H1 (cell line): Measurements from ENCODE around the gene SLCO4A1. TPM values are rescaled to one million over a fixed set of nuclear protein-coding genes. Genes with fewer than 3 reads are reported as not detected.

Experiments used
- CTCF ChIA-PET: fragments of 300-600 bp; sonication (Branson Sonifier 250); formaldehyde crosslinking; loops from one replicate; lab custom pipeline; 2021; ENCODE audit not compliant: partially characterized antibody; lab: Charles Lee
- POLR2A ChIA-PET: fragments of 300-600 bp; sonication (Branson Sonifier 250); formaldehyde crosslinking; loops from one replicate; lab custom pipeline; 2021; ENCODE audit warnings: inconsistent platforms; ENCODE audit not compliant: partially characterized antibody; lab: Charles Lee
- DNase-seq, 2 experiments: peaks; one replicate each; pipeline versions ENCODE4 v3.0.0 to v3.0.0-alpha.2; 2010 to 2022; ENCODE audit warnings: low spot score in 2 of 2, low read depth in 1 of 2, mixed read lengths in 1 of 2
- FAIRE-seq: peaks from 2 replicates; lab custom pipeline; 2011; peaks lifted over from hg19 to GRCh38; lab: Jason Lieb, UNC
- H2AFZ ChIP-seq: 2 replicates; pipeline ENCODE4 v1.8.1; 2012; ENCODE audit warnings: low read length, inconsistent platforms
- H2AK5ac ChIP-seq: 2 replicates; pipeline ENCODE4 v1.6.1; 2013; ENCODE audit warnings: low read depth, low read length
- H2BK120ac ChIP-seq: replicated peaks from 2 replicates; pipeline ENCODE3; 2013; ENCODE audit warnings: low read depth, low read length, inconsistent platforms
- H2BK12ac ChIP-seq: 2 replicates; pipeline ENCODE4 v1.6.1; 2013; ENCODE audit warnings: low read depth, low read length
- H2BK15ac ChIP-seq: 2 replicates; pipeline ENCODE4 v1.6.1; 2013; ENCODE audit warnings: low read length
- H2BK20ac ChIP-seq: 2 replicates; pipeline ENCODE4 v1.6.1; 2013; ENCODE audit warnings: low read length
- H2BK5ac ChIP-seq: 2 replicates; pipeline ENCODE4 v1.6.1; 2013; ENCODE audit warnings: low read depth, low read length
- H3K14ac ChIP-seq: 2 replicates; pipeline ENCODE4 v1.6.1; 2013; ENCODE audit warnings: inconsistent platforms; ENCODE audit not compliant: insufficient read length
- H3K18ac ChIP-seq: 2 replicates; pipeline ENCODE4 v1.6.1; 2013; ENCODE audit warnings: low read length; ENCODE audit errors: extremely low read depth
- H3K23ac ChIP-seq: 2 replicates; pipeline ENCODE4 v1.6.1; 2013; ENCODE audit warnings: inconsistent platforms; ENCODE audit not compliant: insufficient read length
- H3K23me2 ChIP-seq: 2 replicates; pipeline ENCODE4 v1.6.1; 2013; ENCODE audit warnings: low read depth, low read length
- H3K27ac ChIP-seq: 2 replicates; pipeline ENCODE4 v1.6.1; 2011; ENCODE audit warnings: low read depth, low read length, inconsistent platforms
- H3K27me3 ChIP-seq, 4 experiments: replicated peaks in 1 of 4; 1 replicate in 1 of 4; 2 replicates in 3 of 4; pipeline versions ENCODE4 v1.6.1 to v1.8.1; 2011 to 2013; ENCODE audit warnings: low read length in 3 of 4, mild to moderate bottlenecking in 3 of 4, inconsistent platforms in 2 of 4, mixed read lengths in 2 of 4, moderate library complexity in 1 of 4; ENCODE audit not compliant: control insufficient read depth in 3 of 4, insufficient read depth in 3 of 4; ENCODE audit errors: extremely low read depth in 1 of 4
- H3K36me3 ChIP-seq, 4 experiments: 2 replicates each; pipeline versions ENCODE4 v1.6.1 to v1.8.1; 2011 to 2013; ENCODE audit warnings: mild to moderate bottlenecking in 4 of 4, low read length in 3 of 4, moderate library complexity in 2 of 4, control low read depth in 1 of 4, inconsistent platforms in 1 of 4; ENCODE audit not compliant: insufficient read depth in 4 of 4, control insufficient read depth in 2 of 4
- H3K4ac ChIP-seq: replicated peaks from 2 replicates; pipeline ENCODE3; 2013; ENCODE audit warnings: low read length, low read depth, mixed read lengths, inconsistent platforms; ENCODE audit not compliant: insufficient read length
- H3K4me1 ChIP-seq, 4 experiments: replicated peaks in 1 of 4; 1 replicate in 1 of 4; 2 replicates in 3 of 4; pipeline versions ENCODE4 v1.6.1 to v1.8.1; 2011 to 2013; ENCODE audit warnings: low read length in 3 of 4, inconsistent platforms in 2 of 4, mixed read lengths in 1 of 4; ENCODE audit not compliant: insufficient read depth in 4 of 4, control insufficient read depth in 3 of 4
- H3K4me2 ChIP-seq, 2 experiments: 2 replicates each; pipeline versions ENCODE4 v1.6.1 to v1.8.1; 2011 to 2013; ENCODE audit warnings: low read depth in 2 of 2, low read length in 2 of 2, control low read depth in 1 of 2, inconsistent platforms in 1 of 2, mild to moderate bottlenecking in 1 of 2; ENCODE audit not compliant: insufficient read depth in 1 of 2
- H3K4me3 ChIP-seq, 4 experiments: fragments of 200-600, 300-600 bp in 1 of 4; sonication (generic), shearing (Covaris generic), sonication (Bioruptor Twin) in 1 of 4; 2 replicates each; pipeline versions ENCODE4 v1.5.1 to v1.8.1; 2011 to 2016; ENCODE audit warnings: low read length in 4 of 4, low read depth in 3 of 4, control low read depth in 2 of 4, inconsistent platforms in 2 of 4, mild to moderate bottlenecking in 2 of 4, mixed read lengths in 1 of 4, moderate library complexity in 1 of 4; ENCODE audit not compliant: insufficient read depth in 2 of 4; ENCODE audit errors: extremely low read depth in 1 of 4
- H3K56ac ChIP-seq: replicated peaks from 2 replicates; pipeline ENCODE3; 2013; ENCODE audit warnings: low read depth, mild to moderate bottlenecking, mixed read lengths, low read length, inconsistent platforms; ENCODE audit not compliant: insufficient read length
- H3K79me1 ChIP-seq: 2 replicates; pipeline ENCODE4 v1.6.1; 2013; ENCODE audit warnings: low read depth, low read length, control low read depth
- H3K79me2 ChIP-seq, 2 experiments: 2 replicates each; pipeline versions ENCODE4 v1.6.1 to v1.8.1; 2012 to 2013; ENCODE audit warnings: low read length in 2 of 2, mild to moderate bottlenecking in 2 of 2, inconsistent platforms in 1 of 2; ENCODE audit not compliant: insufficient read depth in 2 of 2, control insufficient read depth in 1 of 2
- H3K9ac ChIP-seq, 4 experiments: replicated peaks in 1 of 4; 1 replicate in 1 of 4; 2 replicates in 3 of 4; pipeline versions ENCODE4 v1.6.1 to v1.8.1; 2011 to 2013; ENCODE audit warnings: low read depth in 3 of 4, low read length in 3 of 4, control low read depth in 2 of 4, mild to moderate bottlenecking in 2 of 4, moderate library complexity in 2 of 4, inconsistent platforms in 1 of 4; ENCODE audit errors: extremely low read depth in 1 of 4
- H3K9me3 ChIP-seq, 2 experiments: 2 replicates each; pipeline versions ENCODE4 v1.6.1 to v1.8.1; 2012 to 2013; ENCODE audit warnings: mild to moderate bottlenecking in 2 of 2, moderate library complexity in 2 of 2, control low read depth in 1 of 2, inconsistent platforms in 1 of 2, low read depth in 1 of 2, low read length in 1 of 2, mixed read lengths in 1 of 2; ENCODE audit not compliant: insufficient read depth in 2 of 2
- H4K20me1 ChIP-seq, 2 experiments: replicated peaks in 1 of 2; 2 replicates each; pipeline versions ENCODE3 to v1.8.1; 2011 to 2013; ENCODE audit warnings: inconsistent platforms in 2 of 2, low read length in 2 of 2, mild to moderate bottlenecking in 1 of 2; ENCODE audit not compliant: insufficient read depth in 2 of 2, control insufficient read depth in 1 of 2
- H4K5ac ChIP-seq: 2 replicates; pipeline ENCODE4 v1.6.1; 2013; ENCODE audit warnings: low read length, low read depth, mixed read lengths, inconsistent platforms; ENCODE audit not compliant: insufficient read length
- H4K8ac ChIP-seq: 2 replicates; pipeline ENCODE4 v1.8.0; 2013; ENCODE audit warnings: mild to moderate bottlenecking, moderate library complexity, low read length, inconsistent platforms; ENCODE audit not compliant: insufficient read depth; ENCODE audit errors: extremely low read depth
- H4K91ac ChIP-seq: replicated peaks from 2 replicates; pipeline ENCODE3; 2013; ENCODE audit warnings: low read length, mixed read lengths, inconsistent platforms; ENCODE audit not compliant: insufficient read length
- POU5F1 ChIP-seq: IDR thresholded peaks from 2 replicates; pipeline ENCODE4 v1.6.1; 2011; ENCODE audit warnings: low read depth, mild to moderate bottlenecking, low read length, moderate library complexity
- SIRT6 ChIP-seq: IDR thresholded peaks from one replicate; pipeline ENCODE4 v1.7.1; 2012; ENCODE audit warnings: low read length, inconsistent platforms
- TAF7 ChIP-seq: optimal IDR thresholded peaks from 2 replicates; pipeline ENCODE3; 2011; ENCODE audit warnings: low read depth, mild to moderate bottlenecking, inconsistent platforms, low read length, moderate library complexity, borderline replicate concordance
- TBP ChIP-seq: IDR thresholded peaks from 2 replicates; pipeline ENCODE4 v1.6.1; 2011; ENCODE audit warnings: low read depth, low read length, improper control_type of control experiment
- TCF12 ChIP-seq: IDR thresholded peaks from 2 replicates; pipeline ENCODE4 v1.6.1; 2011; ENCODE audit warnings: low read depth, mild to moderate bottlenecking, low read length
- WGBS, 2 experiments: shearing (Covaris generic) in 1 of 2; methylation state at CpG; one replicate each; pipeline versions ENCODE4 v1.1.6 to v1.1.7; 2013 to 2015; ENCODE audit warnings: low lambda C conversion rate in 2 of 2, mixed read lengths in 2 of 2, inconsistent platforms in 1 of 2, low coverage in 1 of 2, missing lambda C conversion rate in 1 of 2; ENCODE audit not compliant: insufficient replicate concordance in 2 of 2, insufficient coverage in 1 of 2, insufficient read length in 1 of 2; ENCODE audit errors: extremely low coverage in 1 of 2, missing lambda C conversion rate in 1 of 2; 5-methylcytosine and 5-hydroxymethylcytosine counted together
- polyA plus RNA-seq, 7 experiments: library from polyadenylated mRNA; depleted of rRNA in 3 of 7; stranded (reverse) in 5 of 7; unstranded in 2 of 7; fragments of >200 nt in 5 of 7; fragments of 200-250 nt in 2 of 7; gene quantifications; 1 replicate in 5 of 7; 2 replicates in 1 of 7; 4 replicates in 1 of 7; pipeline versions ENCODE4 v1.2.1 to v1.2.3, GENCODE V29; 2011 to 2013; ENCODE audit warnings: missing spikeins in 2 of 7, mixed read lengths in 2 of 7
- total RNA-seq: library from RNA; stranded (reverse); fragmentation: NEBNext Ultra II Directional; extraction: Animal tissue kit (Norgen Biotek cat#: 25700); gene quantifications from 2 replicates; pipeline ENCODE4 v1.2.1, GENCODE V29; 2021

SLCO4A1 gene
- total and polyA plus RNA-seq, 2 of the 8 experiments (the other 6 are each of a cell fraction or from before 2014, with no cell fraction given): 10.5 to 18.5 TPM

DNA sequence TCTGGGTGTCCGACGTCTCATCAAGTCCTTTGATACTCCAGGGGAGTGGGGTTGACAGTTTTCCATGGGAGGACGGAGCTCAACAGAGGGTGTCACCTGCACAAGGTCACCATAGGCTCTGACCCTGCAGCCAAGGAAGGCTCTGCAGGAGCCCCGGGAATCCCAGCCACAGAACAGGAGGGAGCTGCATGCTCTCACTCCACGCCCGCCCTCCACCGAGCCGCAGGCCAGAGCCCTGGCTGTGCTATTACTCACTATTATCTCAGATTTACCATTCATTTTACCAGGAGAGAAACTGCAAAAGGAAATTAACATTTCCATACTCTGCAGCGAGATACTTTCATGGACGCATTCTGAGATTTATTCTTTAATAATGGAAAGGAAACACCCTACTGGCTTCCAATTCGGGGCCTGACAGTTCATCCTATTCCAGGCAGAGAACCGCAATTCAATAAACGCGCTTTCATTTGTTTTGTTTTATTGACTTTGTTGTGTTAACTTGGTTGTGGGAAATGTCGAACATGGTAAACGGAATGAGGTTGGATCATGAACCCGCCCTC, 48.0 kb downstream of the SLCO4A1 start:
- no peak overlapping the region for H4K8ac ChIP-seq
- H3K4me3 ChIP-seq: no peak overlapping the region
- no peak overlapping the region for H2BK15ac ChIP-seq
- no peak overlapping the region for H3K27ac ChIP-seq
- FAIRE-seq: no peak
- POLR2A ChIA-PET: no interaction called here
- H3K36me3 ChIP-seq: no peaks in the 10 kb centered on the region
- no peaks in the 10 kb centered on the region for H3K9me3 ChIP-seq
- H3K9ac ChIP-seq: no peak overlapping the region
- no peak overlapping the region for H3K4ac ChIP-seq
- no peaks in the 10 kb centered on the region for H4K20me1 ChIP-seq
- no peak for DNase-seq
- no peak overlapping the region for H4K5ac ChIP-seq
- H3K18ac ChIP-seq: no peak overlapping the region
- no peak overlapping the region for H2AK5ac ChIP-seq
- no peaks in the 10 kb centered on the region; a peak in 1 of 7 replicates for H3K27me3 ChIP-seq
- no peak overlapping the region for H2BK5ac ChIP-seq
- WGBS, 2 experiments: 89% methylated on average over 17 of the region's 17 CpGs; no CpG with 5 or more reads in 1 of the 2 experiments
- no peak overlapping the region for H3K23ac ChIP-seq
- H2BK12ac ChIP-seq: no peak overlapping the region
- H2BK120ac ChIP-seq: no peak overlapping the region
- H3K56ac ChIP-seq: no peak overlapping the region
- H2AFZ ChIP-seq: no peak overlapping the region
- no peaks in the 10 kb centered on the region for H3K79me1 ChIP-seq
- peaks cover 0 to 3% (median 0%) of the 10 kb centered on the region in 4 experiments; a peak in 2 of 7 replicates for H3K4me1 ChIP-seq
- H4K91ac ChIP-seq: no peak overlapping the region
- H3K79me2 ChIP-seq: no peaks in the 10 kb centered on the region
- no peak overlapping the region for H2BK20ac ChIP-seq
- no peaks in the 10 kb centered on the region for H3K23me2 ChIP-seq
- H3K14ac ChIP-seq: no peak overlapping the region
- no peak overlapping the region for H3K4me2 ChIP-seq
- CTCF ChIA-PET: interaction anchor here (2.0 to 4.6 kb wide), 6 partner anchors 10 to 249 kb away, joined by 5 to 34 read pairs (median 10); partner anchors contain the start of gene NTSR1
- TF ChIP-seq TAF7 (no peak), TCF12 (no peak), SIRT6 (no peak), POU5F1 (no peak), TBP (no peak)
